IPS-11a (cell line): Measurements from ENCODE around the gene ATG101.
A peak's percentile ranks its signal among the peaks of the same experiment; 100 is the strongest.

Experiments
- H3K4me3 ChIP-seq: one replicate; pipeline ENCODE4 v1.5.1; 2013; ENCODE audit warnings: low read depth, low read length, control low read depth

Gene ATG101

DNA sequence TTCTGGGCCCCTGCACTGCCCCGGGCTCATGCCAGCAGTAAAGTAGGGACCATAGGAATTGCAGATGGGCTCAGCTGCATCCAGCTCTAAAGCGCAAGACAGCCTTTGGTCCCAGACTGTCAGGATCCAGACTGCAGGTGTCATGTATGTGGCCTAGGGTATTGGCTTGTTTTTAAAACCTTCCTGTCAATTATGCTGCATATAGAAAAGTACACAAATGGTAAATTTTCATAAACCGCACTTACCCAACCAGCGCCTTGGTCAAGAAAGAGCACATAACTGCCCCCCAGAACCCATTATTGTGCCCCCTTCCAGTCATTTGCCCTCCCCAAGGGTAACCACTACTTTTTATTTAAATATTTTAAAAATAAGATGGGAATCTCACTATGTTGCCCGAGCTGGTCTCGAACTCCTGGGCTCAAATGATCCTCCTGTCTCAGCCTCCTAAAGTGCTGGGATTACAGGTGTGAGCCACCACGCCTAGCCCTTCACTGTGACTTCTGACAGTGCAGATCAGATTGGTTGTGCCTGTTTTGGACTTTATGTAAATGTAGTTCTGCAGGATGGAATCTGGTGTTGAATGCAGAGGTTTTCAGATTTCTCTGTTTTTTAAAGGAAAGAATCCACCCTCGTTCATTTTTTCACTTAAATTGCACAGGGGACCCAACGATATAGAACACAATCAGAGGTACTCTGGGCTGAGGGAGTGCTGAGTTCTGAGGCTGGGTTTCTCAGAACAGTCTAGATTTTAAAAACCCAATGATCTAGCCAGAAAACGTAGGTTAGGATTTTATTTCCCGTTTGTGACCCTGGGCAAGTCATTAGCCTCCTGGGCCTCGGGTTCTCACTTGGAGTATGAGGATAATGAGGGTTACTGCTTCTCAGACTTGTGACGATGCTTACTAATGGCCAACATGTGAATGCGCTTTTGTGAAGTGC is 11.9 kb upstream of the ATG101 start:
- H3K4me3 ChIP-seq, result no peak overlapping the region

DNA sequence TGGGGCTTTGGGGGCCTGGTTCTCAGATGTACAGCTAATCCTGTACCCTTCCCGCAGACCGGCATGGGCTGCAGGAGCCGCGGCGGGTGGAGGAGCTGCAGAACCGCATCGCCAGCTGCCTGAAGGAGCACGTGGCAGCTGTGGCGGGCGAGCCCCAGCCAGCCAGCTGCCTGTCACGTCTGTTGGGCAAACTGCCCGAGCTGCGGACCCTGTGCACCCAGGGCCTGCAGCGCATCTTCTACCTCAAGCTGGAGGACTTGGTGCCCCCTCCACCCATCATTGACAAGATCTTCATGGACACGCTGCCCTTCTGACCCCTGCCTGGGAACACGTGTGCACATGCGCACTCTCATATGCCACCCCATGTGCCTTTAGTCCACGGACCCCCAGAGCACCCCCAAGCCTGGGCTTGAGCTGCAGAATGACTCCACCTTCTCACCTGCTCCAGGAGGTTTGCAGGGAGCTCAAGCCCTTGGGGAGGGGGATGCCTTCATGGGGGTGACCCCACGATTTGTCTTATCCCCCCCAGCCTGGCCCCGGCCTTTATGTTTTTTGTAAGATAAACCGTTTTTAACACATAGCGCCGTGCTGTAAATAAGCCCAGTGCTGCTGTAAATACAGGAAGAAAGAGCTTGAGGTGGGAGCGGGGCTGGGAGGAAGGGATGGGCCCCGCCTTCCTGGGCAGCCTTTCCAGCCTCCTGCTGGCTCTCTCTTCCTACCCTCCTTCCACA is 11.0 kb upstream of the ATG101 start:
- H3K4me3 ChIP-seq, result no peak overlapping the region

DNA sequence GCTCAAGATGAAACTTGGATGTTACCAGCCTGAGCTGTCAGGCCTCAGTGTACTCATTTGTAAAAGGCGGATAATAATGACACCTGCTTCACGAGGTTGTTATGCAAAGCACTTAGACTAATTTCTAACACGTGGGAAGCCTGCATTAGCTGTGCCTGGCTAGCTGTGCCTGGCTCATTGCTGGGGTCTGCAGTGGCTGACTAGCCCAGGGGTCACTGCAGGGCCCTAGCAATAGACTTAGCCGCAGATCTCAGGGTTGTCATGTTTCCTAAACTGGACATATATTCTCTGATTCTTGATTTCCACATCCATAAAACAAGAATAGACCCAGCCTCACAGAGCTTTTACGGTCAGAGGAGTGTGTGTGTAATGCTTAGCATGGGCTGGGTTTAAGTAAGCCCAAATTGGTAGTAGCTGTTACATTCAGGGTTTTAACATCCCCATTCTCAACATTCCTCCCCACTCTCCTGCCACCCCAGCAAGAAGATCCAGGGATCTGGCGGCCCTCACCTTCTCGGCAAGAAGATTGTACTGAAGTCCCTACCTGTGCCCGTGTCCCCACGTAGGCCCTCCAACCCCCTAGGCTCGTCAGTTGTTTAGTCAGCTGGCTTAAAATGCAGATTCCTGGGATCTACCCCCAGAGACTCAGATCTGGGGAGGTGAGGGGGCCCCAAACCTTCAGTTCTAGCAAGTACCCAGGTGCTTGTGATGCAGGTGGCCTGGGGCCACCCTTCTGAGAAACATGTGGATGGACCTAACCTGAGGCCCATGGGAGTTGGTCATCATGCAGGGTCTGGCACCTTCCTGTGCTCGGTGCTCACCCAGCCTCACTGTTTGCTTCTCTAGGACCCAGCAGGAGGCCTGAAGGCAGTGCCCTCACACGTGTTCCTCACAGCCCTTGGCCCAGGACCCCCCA is 9.9 kb upstream of the ATG101 start:
- no peak overlapping the region for H3K4me3 ChIP-seq

DNA sequence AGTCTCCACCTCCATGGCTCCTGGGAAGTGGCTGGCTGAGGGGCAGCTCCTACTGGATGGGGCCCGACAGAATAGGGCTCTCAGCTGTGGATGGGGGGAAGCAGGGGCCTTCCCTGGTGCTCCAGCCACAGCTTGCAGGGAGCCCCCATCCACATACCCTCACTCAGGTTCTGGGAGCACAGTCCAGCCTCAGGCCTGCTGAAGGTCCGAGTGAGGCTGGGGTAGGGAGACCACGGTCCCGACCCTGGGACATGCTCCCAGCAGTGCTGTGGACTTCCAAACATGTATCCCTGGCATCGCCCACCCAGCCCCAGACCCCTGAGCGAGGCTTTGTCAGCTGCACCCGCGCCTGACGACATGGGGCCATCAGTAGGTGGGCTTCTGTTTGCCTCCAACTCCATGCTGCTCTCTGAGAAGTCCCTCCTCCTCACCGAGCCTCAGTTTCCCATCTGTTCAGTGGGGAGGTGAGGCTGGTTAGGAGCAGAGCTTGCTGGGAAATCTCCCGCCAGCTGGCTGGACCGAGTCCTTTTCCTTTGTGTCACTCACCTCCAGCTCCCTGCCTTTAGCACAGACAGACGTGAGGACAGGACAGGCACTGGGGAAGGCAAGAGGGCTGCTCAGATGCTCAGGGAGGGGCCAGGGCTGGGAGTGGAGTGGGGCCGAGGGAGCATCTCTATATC is 9.1 kb upstream of the ATG101 start:
- no peak overlapping the region for H3K4me3 ChIP-seq

DNA sequence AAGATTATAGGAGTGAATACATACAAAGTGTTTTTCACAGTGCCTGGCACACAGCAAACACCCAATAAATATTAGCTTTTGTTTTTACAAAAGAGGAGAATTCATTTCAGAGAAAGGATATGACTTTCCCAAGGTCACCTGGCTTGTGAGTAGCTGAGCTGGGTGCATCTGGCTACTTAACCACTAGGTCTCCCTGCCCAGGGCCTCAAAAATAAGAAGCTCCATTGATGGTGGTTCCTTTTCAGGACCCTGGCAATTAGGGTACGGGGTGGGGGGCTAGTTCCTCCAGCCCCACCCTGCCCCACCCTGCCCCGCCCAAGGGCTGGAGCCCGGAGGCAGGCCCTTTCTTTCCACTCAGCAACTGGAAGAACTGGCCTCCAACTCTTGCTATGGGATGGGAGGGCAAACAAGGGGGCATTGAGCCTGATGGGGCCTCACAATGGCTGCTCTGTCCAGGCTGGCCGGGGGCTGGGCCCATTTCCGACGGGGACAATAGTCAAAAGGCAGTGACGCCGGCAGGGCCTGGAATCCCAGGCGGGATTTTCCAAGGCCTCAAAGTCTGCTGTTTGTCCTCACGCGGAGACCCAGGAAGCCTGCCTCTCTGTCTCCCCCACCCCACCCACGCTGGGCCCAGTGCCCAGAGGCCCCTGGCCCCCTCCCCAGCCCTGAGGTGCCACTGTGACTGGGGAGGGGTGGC is 8.2 kb upstream of the ATG101 start:
- H3K4me3 ChIP-seq, result no peak overlapping the region

- H3K4me3 ChIP-seq, result no peak overlapping the region
Measured at GRCh38 chr12:52062167-52063081, 7.4 kb upstream of the ATG101 start.

GRCh38 chr12:52063082-52063924 is 6.5 kb upstream of the ATG101 start:
- H3K4me3 ChIP-seq, result no peak overlapping the region

- H3K4me3 ChIP-seq, result no peak overlapping the region
Measured at GRCh38 chr12:52063981-52064649, 5.7 kb upstream of the ATG101 start.

DNA sequence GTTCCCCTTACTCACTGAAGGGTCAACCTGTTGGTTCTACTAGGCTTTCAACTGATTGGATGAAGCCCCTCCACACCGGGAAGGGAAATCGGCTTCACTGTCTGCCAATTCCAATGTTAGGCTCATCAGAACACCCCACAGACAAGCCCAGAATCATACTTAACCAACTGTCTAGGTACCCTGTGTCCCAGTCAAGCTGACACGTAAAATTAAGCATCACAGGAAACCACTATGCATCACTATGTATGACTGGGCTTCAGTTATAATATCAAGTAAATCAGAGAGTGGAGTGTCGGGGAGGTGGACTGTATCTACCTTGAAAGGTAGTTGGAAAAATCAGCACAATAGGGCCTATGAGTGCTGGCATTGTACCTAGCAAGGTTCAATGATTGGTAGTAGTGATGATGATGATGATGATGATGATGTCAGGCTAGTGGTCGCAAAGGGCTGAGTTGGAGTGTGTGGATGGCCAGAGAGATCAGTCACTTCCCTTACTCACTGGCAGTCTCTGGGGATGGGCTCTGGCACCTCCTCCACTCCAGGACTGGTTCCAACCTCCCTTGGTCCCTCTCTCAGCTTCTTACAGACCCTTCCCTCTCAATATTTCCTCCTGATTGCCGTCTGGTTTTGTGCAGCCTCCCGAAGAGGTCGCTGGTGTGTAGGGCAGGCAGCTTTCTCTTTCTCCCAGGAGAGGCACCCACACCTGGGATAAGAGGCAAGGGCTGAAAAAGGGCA is 3.3 kb upstream of the ATG101 start:
- H3K4me3 ChIP-seq, result no peak overlapping the region

DNA sequence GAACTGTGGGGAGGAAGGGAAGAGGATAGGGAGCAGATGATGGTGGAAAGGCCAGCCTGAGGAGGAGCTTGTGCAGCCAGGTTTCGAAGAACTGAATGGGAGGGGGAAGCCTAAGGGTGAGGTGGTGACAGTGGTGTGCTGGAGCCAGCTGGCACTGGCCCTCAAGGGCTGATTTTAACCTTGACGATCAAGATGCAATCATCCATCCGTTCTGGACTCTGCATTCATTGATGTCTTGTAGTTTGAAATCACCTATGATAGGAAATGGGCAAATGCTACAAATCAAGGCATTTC is 2.8 kb upstream of the ATG101 start:
- H3K4me3 ChIP-seq, result no peak overlapping the region

GRCh38 chr12:52070185-52070925 is 577 bp downstream of the ATG101 start:
- peak overlapping the region; percentile 99 for H3K4me3 ChIP-seq

DNA sequence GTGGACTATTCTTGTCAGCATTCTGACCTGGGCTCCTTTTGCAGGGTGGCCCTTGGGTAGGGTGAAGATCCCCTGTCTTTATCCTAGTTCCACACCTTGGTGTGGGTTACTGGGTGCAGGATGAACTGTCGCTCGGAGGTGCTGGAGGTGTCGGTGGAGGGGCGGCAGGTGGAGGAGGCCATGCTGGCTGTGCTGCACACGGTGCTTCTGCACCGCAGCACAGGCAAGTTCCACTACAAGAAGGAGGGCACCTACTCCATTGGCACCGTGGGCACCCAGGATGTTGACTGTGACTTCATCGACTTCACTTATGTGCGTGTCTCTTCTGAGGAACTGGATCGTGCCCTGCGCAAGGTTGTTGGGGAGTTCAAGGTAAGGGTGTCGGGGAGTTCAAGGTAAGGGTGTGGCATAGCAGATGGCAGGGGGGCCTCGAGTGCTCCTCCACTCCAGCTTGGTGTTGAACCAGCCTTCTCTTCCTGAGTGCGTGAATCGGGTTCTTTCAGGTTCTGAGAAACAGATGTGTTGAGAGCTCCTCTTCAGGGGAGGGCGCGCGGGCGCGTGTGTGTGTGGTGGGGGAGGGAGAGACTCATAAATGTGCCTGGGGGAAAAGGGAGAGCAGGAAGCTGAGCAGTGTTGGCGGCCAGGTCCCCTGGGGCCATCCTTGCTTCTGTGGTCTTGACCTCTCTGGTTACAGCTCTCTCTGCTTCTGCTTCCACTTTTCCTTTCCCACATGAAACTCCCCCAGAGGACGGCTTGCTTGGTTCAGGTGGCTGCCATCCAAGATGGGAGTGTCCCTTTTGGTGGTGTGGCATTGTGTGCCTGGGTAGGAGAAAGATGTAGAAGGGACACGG is 4.0 kb downstream of the ATG101 start:
- H3K4me3 ChIP-seq, result no peak overlapping the region

DNA sequence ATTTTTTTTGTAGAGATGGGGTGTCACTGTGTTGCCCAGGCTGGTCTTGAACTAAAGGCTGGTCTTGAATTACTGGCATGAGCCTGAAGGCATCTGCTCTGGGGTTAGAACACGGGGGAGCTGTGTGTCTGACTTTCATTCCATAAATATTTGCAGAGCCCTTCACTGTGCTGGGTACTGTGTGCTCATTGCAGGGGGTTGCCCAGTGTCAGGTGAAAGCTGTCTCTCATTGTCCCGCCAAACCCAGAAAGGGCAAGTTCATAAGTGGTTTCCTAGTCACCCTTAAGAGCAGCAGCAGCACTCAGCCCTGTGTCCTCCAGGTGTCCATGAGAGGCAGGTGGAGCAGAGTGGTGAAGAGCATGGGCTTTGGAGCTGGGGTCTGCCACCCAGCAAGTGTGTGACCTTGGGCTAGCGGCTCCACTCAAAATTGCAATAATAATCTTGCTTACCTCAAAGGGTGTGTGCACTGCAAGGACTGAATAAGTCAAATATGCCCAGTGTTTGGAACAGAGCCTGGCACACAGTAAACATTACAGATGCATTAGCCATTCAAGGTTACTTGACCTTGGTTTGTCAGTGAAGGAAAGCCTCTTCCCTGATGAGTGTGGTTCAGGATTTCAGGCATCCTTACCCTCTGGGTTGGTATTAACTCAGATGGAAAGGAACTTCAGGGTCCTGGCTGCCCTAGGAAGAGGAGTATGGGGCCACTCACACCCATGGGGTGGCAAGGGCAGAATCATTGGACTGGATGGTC is 5.4 kb downstream of the ATG101 start:
- H3K4me3 ChIP-seq, result no peak overlapping the region

- H3K4me3 ChIP-seq, result no peak overlapping the region
Measured at GRCh38 chr12:52076811-52077210, 7.0 kb downstream of the ATG101 start.

DNA sequence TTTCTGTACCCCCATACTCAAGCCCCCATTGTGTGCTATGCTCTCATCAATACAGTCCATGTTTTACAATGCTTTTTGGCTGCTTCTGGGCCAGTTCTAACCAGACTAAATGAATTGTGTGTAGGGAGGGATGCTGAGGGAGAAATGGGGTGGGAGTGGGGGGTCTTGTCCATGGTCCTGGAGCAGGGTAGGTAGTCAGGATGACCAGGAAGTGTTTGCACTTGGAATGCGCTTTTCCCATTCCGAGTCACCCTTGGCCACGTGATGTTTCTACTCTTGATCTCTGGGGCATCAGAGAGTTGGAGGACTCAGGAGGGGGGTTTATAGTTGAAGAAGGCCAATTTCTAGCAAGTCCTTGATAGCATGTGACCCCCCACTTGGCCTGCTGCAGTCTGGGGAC is 8.5 kb downstream of the ATG101 start:
- no peak overlapping the region for H3K4me3 ChIP-seq
